HG03469 (cell line): ENCODE measurements around the gene ETV3.
"Not testable (repeated sequence)": the region's sequence is repeated elsewhere in the genome, so short reads cannot be mapped to it uniquely, and the experiment has no call there.

Experiments used
- ATAC-seq: cut with Tn5 transposase; IDR thresholded peaks from one replicate; pipeline ENCODE4 v1.9.1; 2021; ENCODE audit warnings: mild to moderate bottlenecking, moderate library complexity, moderate number of reproducible peaks; ENCODE audit not compliant: unreplicated experiment

The ETV3 gene

GRCh38 chr1:157113631-157114030, 24.6 kb downstream of the ETV3 start:
- no peak for ATAC-seq

DNA sequence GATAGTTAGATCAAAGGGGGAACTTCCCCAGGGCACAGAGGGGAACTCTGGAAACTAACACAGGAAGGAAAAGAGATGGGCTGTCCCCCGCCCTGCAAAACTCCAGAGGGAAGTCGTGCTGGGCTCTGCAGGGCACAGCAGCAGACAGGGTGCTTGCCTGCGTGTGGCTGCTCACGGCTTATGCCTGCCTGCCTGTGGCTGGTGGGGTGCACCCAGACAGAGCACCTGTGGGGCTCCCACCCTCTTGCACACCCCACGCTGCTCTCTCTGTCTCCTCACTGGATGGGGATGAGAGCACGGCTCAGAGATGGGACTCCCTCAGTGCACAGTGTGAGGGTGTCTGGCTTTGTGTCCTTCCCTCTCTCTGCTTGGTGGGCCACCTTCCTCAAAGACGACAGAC, 25.1 kb downstream of the ETV3 start:
- ATAC-seq, result no peak

- no peak for ATAC-seq
These were observed 25.9 kb downstream of the ETV3 start for GRCh38 chr1:157112186-157112867.

GRCh38 chr1:157111396-157112165, 26.6 kb downstream of the ETV3 start:
- no peak for ATAC-seq

DNA sequence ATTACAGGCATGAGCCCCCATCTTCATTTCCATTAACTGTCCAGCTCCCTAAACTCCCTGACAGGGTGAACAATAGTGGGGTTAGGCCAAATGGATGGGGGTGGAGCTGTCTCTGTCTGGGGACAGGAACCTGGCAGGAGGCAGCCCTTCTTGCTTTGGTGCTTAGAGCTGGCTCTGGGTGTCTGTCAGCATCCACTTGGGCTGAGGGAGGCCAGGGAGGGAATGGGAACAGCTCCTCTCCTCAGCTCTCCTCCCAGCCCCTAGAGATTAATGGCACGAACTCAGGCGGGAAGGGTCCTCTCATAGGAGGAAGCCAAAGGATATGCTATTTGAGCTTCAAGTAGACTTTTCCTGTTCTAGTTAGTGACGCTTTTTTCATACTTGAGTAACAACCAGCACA, 27.5 kb downstream of the ETV3 start:
- ATAC-seq, result no peak

- ATAC-seq, result no peak
These were observed 28.2 kb downstream of the ETV3 start for GRCh38 chr1:157110003-157110402.

- no peak for ATAC-seq
These were observed 29.7 kb downstream of the ETV3 start for GRCh38 chr1:157108448-157108847.

GRCh38 chr1:157107702-157108101, 30.5 kb downstream of the ETV3 start:
- ATAC-seq, result no peak

- no peak for ATAC-seq
These were observed 31.4 kb downstream of the ETV3 start for GRCh38 chr1:157106813-157107189.

DNA sequence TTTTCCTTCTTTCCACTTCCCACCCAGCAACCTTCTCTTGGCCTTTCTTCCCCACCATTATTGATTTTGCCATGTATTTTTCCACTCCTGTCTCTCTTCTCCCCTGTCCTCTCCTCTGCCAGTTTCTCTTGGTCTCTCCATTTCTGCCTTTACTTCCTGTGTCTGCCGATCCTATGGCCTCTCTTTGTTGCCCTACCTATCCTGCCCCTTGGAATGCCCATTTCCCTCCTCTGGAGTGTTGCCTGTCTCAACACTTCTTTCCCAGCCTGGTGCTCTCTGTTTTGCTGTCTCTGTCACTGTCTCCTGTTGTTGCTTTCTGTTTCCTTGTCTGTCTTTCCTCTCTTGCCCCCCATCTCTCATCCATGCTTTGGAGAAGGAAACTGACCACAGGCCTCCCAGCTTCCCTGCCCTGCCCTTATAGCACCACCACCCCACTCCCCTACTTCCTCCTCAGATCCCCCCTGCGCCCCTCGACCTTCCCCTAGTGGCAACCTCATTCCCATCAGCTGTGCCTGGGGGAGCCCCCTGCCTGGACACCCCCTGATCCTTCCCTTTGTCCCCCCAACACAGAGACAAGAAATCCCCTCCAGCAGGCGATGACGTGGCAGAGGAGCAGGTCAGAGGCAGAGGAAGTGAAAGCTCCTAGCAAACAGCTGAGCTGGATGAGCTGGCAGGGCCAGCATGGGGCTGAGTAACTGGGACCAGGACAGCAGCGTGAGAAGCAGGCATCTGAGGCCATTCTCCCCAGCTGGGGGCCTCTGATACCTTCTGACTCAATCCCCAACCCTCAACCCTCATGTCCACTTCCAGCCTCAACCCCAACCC, 32.0 kb downstream of the ETV3 start:
- peak; percentile 64 for ATAC-seq

DNA sequence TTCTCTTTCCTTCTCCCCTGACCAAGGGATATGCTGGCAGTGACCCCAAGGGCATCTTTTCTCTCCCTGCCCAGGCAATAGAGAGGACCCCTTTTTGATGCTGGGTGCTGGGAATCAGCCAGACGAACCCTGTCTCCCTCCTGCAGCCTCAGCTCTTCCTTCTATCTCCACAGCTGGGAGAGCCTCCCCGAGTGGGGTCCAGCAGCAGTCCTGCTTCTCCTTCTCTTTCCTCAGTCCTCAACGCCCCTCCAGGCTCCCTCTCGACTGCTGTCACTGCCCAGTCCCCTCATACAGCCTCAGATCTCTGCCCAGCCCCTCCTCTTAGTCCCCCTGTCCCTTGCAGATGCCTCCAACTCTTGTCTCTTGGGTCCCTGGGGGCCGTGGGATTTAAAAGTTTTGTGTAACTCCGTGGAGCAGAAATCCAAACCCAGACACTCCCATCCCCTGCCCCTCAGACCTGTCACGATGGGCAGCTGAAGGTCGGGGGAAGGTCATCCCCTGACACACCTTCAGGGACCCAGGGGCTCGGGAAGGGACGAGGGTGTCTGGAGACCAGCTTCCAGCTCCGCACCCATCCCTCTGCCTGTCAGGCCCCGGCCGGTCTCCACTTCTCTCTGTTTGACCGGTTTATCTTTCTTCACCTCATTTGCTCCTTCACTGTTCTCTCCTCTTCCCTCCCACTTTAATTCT, 32.8 kb downstream of the ETV3 start:
- ATAC-seq, result no peak

DNA sequence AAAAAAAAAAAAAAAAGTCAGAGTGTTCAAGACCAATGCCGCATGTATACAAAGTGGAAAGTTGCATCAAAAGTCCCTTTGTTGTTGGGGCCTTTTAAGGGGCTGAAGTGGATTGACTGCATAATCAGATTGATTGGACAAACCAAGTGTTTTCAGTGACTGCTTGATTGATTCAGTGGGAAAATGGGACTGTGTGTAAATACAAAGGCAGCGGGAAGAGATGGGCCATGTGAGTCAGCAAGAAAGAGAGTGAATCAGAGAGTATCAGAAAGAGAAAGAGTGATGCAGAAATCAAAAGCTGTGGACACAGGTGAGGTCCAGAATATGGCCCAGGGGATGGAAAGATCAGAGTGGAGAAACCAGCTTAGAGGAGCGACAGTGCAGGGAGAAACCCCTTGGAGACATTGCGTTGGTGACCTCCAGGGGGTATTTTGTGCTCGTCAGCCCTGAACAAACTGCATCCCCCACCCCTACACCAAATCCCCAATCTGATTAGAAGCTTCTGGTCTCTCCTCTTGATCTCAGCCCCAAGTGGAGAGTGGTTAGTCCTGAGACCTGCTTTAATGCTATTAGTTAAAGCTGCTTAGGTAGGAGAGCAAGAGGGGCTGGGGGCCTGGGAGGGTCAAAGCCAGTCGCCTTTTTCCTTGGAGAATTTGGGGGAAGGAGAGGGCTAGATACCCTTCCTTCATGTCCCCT, 33.4 kb downstream of the ETV3 start:
- no peak for ATAC-seq

- ATAC-seq, result no peak
These were observed 34.9 kb downstream of the ETV3 start for GRCh38 chr1:157103268-157103667.

- no peak for ATAC-seq
These were observed 37.0 kb downstream of the ETV3 start for GRCh38 chr1:157101149-157101548.

DNA sequence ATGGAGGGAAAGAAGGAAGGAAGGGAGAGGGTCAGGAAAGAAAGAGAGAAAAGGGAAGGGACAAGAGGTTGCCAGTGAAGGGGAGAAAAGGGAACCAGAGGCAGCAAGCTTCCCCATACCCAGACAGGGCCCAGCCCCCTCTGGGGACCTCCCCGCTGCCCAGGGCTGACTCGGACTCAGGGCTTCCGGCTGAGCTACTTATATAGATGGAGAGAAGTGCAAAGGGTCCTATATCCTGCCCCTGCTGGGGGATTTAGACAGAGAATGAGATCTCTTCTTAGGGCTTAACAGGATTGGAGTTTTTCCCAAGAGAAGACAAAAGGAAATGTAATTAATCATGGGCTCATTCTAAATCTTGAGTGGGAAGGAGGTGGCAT, 38.6 kb downstream of the ETV3 start, which contains the start of gene ETV3L:
TSS of gene ETV3L (minus strand) at position 176 of the 377 bp plus-strand sequence. CDS start 285 bp downstream, outside the sequence.
- no peak for ATAC-seq

GRCh38 chr1:157098987-157099632, 39.1 kb downstream of the ETV3 start:
- ATAC-seq, result not testable (repeated sequence)

DNA sequence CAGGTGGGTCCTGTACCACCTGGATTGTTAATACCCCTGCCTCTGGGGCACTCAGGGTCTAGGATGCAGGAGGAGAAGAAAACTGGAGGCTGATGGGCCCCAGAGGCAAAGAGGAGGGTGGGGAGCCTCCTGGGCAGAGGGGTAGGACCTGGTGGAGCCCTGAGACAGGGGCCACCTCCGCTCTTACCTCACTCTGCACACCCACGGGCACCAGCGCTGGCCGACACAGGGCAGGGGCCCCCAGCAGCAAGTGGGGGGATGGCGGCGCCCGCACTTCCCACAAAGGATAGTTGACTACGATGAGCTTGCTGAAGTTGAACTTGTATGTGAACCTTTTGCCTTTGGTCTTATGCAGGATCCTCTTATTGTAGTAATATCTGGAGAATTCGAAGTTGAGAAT, 39.7 kb downstream of the ETV3 start:
- ATAC-seq, result no peak

GRCh38 chr1:157097692-157098091, 40.5 kb downstream of the ETV3 start:
- ATAC-seq, result no peak

DNA sequence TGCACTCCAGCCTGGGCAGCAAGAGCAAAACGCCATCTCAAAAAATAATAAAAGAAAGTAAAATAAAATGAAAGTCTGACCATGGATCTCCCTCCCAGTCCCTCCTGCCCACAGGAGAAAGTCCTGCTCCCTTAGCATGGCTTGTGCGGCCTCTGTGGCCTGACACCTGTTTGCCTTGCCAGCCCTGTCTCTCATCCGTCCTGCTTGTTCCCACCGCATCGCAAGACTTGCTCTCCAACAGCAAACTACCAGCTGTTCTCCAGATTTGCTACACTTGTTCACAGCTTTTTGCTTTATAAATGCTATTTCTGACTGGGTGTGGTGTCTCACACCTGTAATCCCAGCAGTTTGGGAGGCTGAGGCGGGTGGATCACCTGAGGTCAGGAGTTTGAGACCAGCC, 41.3 kb downstream of the ETV3 start:
- ATAC-seq, result no peak

GRCh38 chr1:157095551-157095950, 42.6 kb downstream of the ETV3 start:
- no peak for ATAC-seq
